Measurements from ENCODE around the gene PPP3R2. TPM values are rescaled to one million over a fixed set of nuclear protein-coding genes. Genes with fewer than 3 reads are reported as not detected.

Gene PPP3R2
- total RNA-seq, 2 experiments from 2014 or later: not detected

Other genes with a start within 250 kb of the PPP3R2 start
- not detected for gene BAAT, start 210.0 kb downstream of the PPP3R2 start, total RNA-seq
- 10 to 100 TPM in 1 of 2 experiments, 1 to 10 TPM in 1; 8.3 to 10.5 TPM for gene MRPL50, start 196.4 kb downstream of the PPP3R2 start, total RNA-seq
- 10 to 100 TPM in 1 of 2 experiments, 1 to 10 TPM in 1; 9.2 to 12.6 TPM for gene ZNF189, start 196.1 kb downstream of the PPP3R2 start, total RNA-seq
- not detected for gene ALDOB, start 159.2 kb downstream of the PPP3R2 start, total RNA-seq
- gene RNF20, start 61.1 kb downstream of the PPP3R2 start, total RNA-seq: 10 to 100 TPM; 39.0 to 40.6 TPM
- not detected for gene GRIN3A, start 143.7 kb upstream of the PPP3R2 start, total RNA-seq